Measurements from ENCODE around the gene HMGCL.

The HMGCL gene

DNA sequence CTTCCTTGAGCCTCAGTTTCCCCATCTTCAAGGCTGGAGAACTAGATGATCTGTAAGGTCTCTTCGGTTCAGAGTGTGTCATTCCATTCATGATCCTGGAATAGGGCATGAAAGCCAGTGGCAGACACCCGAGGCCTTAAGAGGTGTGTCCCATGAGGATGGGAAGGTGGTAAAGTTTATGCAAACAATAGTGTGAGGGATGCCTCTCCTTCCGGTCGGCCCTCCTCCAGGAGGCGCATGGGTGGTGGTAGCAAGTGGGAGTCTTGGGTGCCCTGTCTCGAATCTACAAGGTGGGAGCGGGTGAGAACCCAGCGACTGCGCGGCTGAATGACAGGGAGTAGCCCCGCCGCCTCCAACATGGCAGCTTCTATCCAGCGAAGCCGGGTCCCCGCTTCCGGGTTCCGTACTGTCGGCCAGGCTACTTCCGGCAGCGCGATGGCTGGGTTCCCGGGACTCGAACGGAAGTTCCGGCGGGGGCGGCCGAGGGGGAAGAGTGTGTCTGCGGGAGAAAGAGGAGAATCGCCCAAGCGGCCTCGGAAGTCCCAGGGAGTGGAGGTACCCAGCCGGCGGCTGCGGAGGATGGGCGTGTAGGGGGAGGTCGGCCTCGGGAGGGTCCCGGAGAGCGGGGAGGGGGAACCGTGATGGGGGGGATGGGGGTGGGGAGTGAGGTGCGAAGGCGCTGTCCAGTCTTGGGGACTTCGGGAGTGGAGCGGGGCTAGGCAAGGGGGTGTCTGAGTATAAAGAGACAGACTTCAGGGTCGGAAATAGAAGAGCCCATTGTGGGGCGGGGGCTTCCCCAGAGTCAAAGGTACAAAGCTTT, 34.3 kb downstream of the HMGCL start, which contains the start of gene LYPLA2:
Gene LYPLA2 (plus strand): TSS at position 450 of the 820 bp plus-strand sequence. CDS start 1,538 bp downstream, outside the sequence.
- TF ChIP-seq, protein P1, sequence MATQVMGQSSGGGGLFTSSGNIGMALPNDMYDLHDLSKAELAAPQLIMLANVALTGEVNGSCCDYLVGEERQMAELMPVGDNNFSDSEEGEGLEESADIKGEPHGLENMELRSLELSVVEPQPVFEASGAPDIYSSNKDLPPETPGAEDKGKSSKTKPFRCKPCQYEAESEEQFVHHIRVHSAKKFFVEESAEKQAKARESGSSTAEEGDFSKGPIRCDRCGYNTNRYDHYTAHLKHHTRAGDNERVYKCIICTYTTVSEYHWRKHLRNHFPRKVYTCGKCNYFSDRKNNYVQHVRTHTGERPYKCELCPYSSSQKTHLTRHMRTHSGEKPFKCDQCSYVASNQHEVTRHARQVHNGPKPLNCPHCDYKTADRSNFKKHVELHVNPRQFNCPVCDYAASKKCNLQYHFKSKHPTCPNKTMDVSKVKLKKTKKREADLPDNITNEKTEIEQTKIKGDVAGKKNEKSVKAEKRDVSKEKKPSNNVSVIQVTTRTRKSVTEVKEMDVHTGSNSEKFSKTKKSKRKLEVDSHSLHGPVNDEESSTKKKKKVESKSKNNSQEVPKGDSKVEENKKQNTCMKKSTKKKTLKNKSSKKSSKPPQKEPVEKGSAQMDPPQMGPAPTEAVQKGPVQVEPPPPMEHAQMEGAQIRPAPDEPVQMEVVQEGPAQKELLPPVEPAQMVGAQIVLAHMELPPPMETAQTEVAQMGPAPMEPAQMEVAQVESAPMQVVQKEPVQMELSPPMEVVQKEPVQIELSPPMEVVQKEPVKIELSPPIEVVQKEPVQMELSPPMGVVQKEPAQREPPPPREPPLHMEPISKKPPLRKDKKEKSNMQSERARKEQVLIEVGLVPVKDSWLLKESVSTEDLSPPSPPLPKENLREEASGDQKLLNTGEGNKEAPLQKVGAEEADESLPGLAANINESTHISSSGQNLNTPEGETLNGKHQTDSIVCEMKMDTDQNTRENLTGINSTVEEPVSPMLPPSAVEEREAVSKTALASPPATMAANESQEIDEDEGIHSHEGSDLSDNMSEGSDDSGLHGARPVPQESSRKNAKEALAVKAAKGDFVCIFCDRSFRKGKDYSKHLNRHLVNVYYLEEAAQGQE (IDR thresholded peaks at IDR 0.05; ENCODE audit: low read depth) = peak; percentile 41; the same call in 1 of the 2 replicates
- peak; percentile 41; the same call in 1 of the 2 replicates for TF ChIP-seq TCF12 (IDR thresholded peaks at IDR 0.05; ENCODE audit: low read depth)
- peak; percentile 55; the same call in 1 of the 2 replicates for TF ChIP-seq EGR1 (IDR thresholded peaks at IDR 0.05)
- 0 out of 2 replicates have a peak, but pooled peaks have one; percentile 41 for TF ChIP-seq NFIC (IDR thresholded peaks at IDR 0.05)
- peak; percentile 96 for TF ChIP-seq YY1 (IDR thresholded peaks at IDR 0.05; ENCODE audit: low read depth)
- TF ChIP-seq EP300 (IDR thresholded peaks at IDR 0.05; ENCODE audit: borderline replicate concordance) = no peak
- TF ChIP-seq RAD21 (IDR thresholded peaks at IDR 0.05; ENCODE audit: low read depth) = no peak
- TF ChIP-seq ZBTB7A (IDR thresholded peaks at IDR 0.05; ENCODE audit: low read depth) = no peak
- no peak for TF ChIP-seq TEAD4 (IDR thresholded peaks at IDR 0.05)
- TF ChIP-seq FOXM1 (IDR thresholded peaks at IDR 0.05; ENCODE audit: borderline replicate concordance, low read depth) = no peak
- TF ChIP-seq, protein P2, sequence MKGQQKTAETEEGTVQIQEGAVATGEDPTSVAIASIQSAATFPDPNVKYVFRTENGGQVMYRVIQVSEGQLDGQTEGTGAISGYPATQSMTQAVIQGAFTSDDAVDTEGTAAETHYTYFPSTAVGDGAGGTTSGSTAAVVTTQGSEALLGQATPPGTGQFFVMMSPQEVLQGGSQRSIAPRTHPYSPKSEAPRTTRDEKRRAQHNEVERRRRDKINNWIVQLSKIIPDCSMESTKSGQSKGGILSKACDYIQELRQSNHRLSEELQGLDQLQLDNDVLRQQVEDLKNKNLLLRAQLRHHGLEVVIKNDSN (IDR thresholded peaks at IDR 0.05) = peak; percentile 32; the same call in 1 of the 2 replicates
- TF ChIP-seq, protein P3, sequence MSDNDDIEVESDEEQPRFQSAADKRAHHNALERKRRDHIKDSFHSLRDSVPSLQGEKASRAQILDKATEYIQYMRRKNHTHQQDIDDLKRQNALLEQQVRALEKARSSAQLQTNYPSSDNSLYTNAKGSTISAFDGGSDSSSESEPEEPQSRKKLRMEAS (IDR thresholded peaks at IDR 0.05) = peak; percentile 61
- no peak for TF ChIP-seq CREB1 (IDR thresholded peaks at IDR 0.05; ENCODE audit: low read depth)
- TF ChIP-seq CEBPB (IDR thresholded peaks at IDR 0.05) = no peak; the same call in 1 of the 2 replicates
- TF ChIP-seq TAF1 (IDR thresholded peaks at IDR 0.05; ENCODE audit: low read depth) = peak; percentile 73; the same call in 1 of the 2 replicates

DNA sequence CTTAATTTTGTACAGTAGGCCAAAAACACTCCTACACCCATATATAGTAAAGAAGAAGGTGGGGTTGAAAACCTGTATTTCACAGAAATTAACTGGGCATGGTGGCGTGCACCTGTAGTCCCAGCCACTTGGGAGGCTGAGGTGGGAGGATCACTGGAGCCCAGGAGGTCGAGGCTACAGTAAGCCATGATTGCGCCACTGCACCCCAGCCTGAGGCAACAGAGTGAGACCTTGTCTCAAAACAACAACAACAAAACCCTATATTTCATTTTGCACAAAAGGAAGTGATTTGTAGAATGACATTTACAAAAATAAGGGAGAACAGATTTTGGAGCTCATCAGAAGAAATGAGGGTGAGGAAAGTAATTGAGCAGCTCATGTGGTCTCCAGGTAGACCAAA, 36.5 kb downstream of the HMGCL start:
- TF ChIP-seq EGR1 (IDR thresholded peaks at IDR 0.05) (no peak), EP300 (IDR thresholded peaks at IDR 0.05; ENCODE audit: borderline replicate concordance) (no peak), TCF12 (IDR thresholded peaks at IDR 0.05; ENCODE audit: low read depth) (no peak), TAF1 (IDR thresholded peaks at IDR 0.05; ENCODE audit: low read depth) (no peak), NFIC (IDR thresholded peaks at IDR 0.05) (no peak), CEBPB (IDR thresholded peaks at IDR 0.05) (no peak), ZBTB7A (IDR thresholded peaks at IDR 0.05; ENCODE audit: low read depth) (no peak), FOXM1 (IDR thresholded peaks at IDR 0.05; ENCODE audit: borderline replicate concordance, low read depth) (no peak), RAD21 (IDR thresholded peaks at IDR 0.05; ENCODE audit: low read depth) (no peak), CREB1 (IDR thresholded peaks at IDR 0.05; ENCODE audit: low read depth) (no peak)
- TF ChIP-seq, protein P1 (IDR thresholded peaks at IDR 0.05; ENCODE audit: low read depth) = no peak
- TF ChIP-seq, protein P2 (IDR thresholded peaks at IDR 0.05) = no peak
- TF ChIP-seq, protein P3 (IDR thresholded peaks at IDR 0.05) = no peak

DNA sequence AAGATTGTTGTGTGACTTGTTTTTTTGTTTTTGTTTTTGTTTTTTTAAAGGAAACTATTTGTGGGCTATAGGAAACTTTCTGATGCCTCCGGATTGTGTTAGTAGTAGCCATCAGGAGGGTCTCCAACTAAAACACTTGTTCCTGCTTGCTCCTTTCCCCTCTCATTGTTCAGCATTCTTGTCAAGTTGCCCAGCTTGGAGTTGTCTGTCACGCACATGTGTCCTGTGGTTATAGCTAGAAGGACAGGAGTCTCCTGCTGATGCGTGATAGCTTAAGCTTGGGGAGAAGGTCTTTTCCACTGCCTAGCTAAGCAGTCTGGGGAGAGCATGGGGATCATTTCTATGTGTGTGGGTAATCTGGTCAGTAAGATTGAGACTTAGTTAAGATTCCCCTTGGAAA, 37.5 kb downstream of the HMGCL start:
- TF ChIP-seq EP300 (IDR thresholded peaks at IDR 0.05; ENCODE audit: borderline replicate concordance) (no peak), NFIC (IDR thresholded peaks at IDR 0.05) (no peak), EGR1 (IDR thresholded peaks at IDR 0.05) (no peak), YY1 (IDR thresholded peaks at IDR 0.05; ENCODE audit: low read depth) (no peak)

DNA sequence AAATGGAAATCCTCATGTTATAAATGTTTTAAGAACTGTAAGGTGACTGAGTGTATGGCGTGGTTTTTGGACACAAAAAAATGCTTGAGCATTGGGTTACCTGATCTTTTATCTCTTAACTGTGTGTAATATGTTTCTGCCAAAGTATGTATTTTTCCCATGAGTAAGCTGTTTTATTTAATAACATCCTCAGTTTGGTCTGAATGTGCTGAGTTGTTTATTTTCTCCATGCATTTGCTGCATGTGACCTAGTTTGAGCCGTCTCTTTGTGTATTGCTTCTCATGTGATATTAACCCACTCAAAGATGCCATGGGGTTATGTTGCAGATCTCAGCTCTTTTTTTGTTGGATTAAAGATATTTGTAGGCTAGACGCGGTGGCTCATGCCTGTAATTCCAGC, 40.4 kb downstream of the HMGCL start:
- TF ChIP-seq, protein P2 (IDR thresholded peaks at IDR 0.05) = no peak
- no peak for TF ChIP-seq CREB1 (IDR thresholded peaks at IDR 0.05; ENCODE audit: low read depth)
- TF ChIP-seq, protein P1 (IDR thresholded peaks at IDR 0.05; ENCODE audit: low read depth) = no peak
- TF ChIP-seq EGR1 (IDR thresholded peaks at IDR 0.05) = no peak
- TF ChIP-seq ZBTB7A (IDR thresholded peaks at IDR 0.05; ENCODE audit: low read depth) = no peak
- no peak for TF ChIP-seq FOXM1 (IDR thresholded peaks at IDR 0.05; ENCODE audit: borderline replicate concordance, low read depth)
- TF ChIP-seq, protein P3 (IDR thresholded peaks at IDR 0.05) = no peak
- TF ChIP-seq TAF1 (IDR thresholded peaks at IDR 0.05; ENCODE audit: low read depth) = no peak
- no peak for TF ChIP-seq EP300 (IDR thresholded peaks at IDR 0.05; ENCODE audit: borderline replicate concordance)
- no peak for TF ChIP-seq TCF12 (IDR thresholded peaks at IDR 0.05; ENCODE audit: low read depth)
- no peak for TF ChIP-seq NFIC (IDR thresholded peaks at IDR 0.05)
- no peak for TF ChIP-seq YY1 (IDR thresholded peaks at IDR 0.05; ENCODE audit: low read depth)
- no peak for TF ChIP-seq TEAD4 (IDR thresholded peaks at IDR 0.05)
- no peak for TF ChIP-seq CEBPB (IDR thresholded peaks at IDR 0.05)
- TF ChIP-seq RAD21 (IDR thresholded peaks at IDR 0.05; ENCODE audit: low read depth) = no peak
